COLO668 (cell line): ENCODE data around the gene PSMB1.
A peak's percentile ranks its signal among the peaks of the same experiment; 100 is the strongest.

Experiments used
- DNase-seq: peaks from one replicate; lab custom pipeline; 2025; ENCODE audit not compliant: unreplicated experiment; lab: John Stamatoyannopoulos, UW

The PSMB1 gene

GRCh38 chr6:170552765-170553533, at the start of gene PSMB1:
Gene PSMB1, minus strand, starts transcription at chr6:170553307. Its CDS starts 65 bp downstream, at chr6:170553242.
- peak; percentile 90 for DNase-seq

GRCh38 chr6:170597278-170597677, 44.2 kb upstream of the PSMB1 start:
- DNase-seq = no peak

- no peak for DNase-seq
Measured at GRCh38 chr6:170596426-170596825, 43.3 kb upstream of the PSMB1 start.

GRCh38 chr6:170590725-170591124, 37.6 kb upstream of the PSMB1 start:
- DNase-seq = no peak

GRCh38 chr6:170584954-170585498, 31.9 kb upstream of the PSMB1 start:
- DNase-seq = no peak

- peak; percentile 91 for DNase-seq
Measured at GRCh38 chr6:170584181-170584953, 31.3 kb upstream of the PSMB1 start, which contains the start of gene PDCD2. Gene PDCD2, minus strand, starts transcription at chr6:170584637. Its CDS starts 56 bp downstream, at chr6:170584581.

GRCh38 chr6:170583756-170584180, 30.7 kb upstream of the PSMB1 start:
- DNase-seq = no peak

GRCh38 chr6:170578909-170579308, 25.8 kb upstream of the PSMB1 start:
- no peak for DNase-seq

GRCh38 chr6:170575250-170575649, 22.1 kb upstream of the PSMB1 start:
- no peak for DNase-seq

- no peak for DNase-seq
Measured at GRCh38 chr6:170572704-170573466, 19.8 kb upstream of the PSMB1 start.

- DNase-seq = no peak
Measured at GRCh38 chr6:170564936-170565530, 11.9 kb upstream of the PSMB1 start.

GRCh38 chr6:170561555-170561954, 8.4 kb upstream of the PSMB1 start:
- DNase-seq = no peak

- DNase-seq = no peak
Measured at GRCh38 chr6:170555305-170555704, 2.2 kb upstream of the PSMB1 start.

GRCh38 chr6:170554796-170555137, 1.7 kb upstream of the PSMB1 start:
- DNase-seq = no peak

GRCh38 chr6:170554013-170554795, 1.1 kb upstream of the PSMB1 start, which contains the start of gene TBP:
Gene TBP, plus strand, starts transcription at chr6:170554369. Its CDS starts 2,661 bp downstream, at chr6:170557030.
- DNase-seq = peak; percentile 95

- DNase-seq = peak; percentile 32
Measured at GRCh38 chr6:170553534-170554012, 466 bp upstream of the PSMB1 start.

- peak; percentile 39 for DNase-seq
Measured at GRCh38 chr6:170545405-170545804, 7.7 kb downstream of the PSMB1 start.

GRCh38 chr6:170542031-170542719, 10.9 kb downstream of the PSMB1 start:
- DNase-seq = no peak

- DNase-seq = no peak
Measured at GRCh38 chr6:170537329-170537728, 15.8 kb downstream of the PSMB1 start.
